ENCODE results near the gene LRP1B.

LRP1B gene

GRCh38 chr2:141455877-141456276 lies 674.9 kb downstream of the LRP1B start:
- H3K27me3 ChIP-seq (ENCODE audit: control insufficient read depth, low read length): no peaks in the 10 kb centered on the region
- no peaks in the 10 kb centered on the region for H3K4me1 ChIP-seq (ENCODE audit: control insufficient read depth, low read length)
- no peaks in the 10 kb centered on the region for H4K20me1 ChIP-seq (ENCODE audit: control insufficient read depth, insufficient read depth, low read depth, low read length)
- H3K4me2 ChIP-seq (ENCODE audit: low read length): no peak overlapping the region
- no peaks in the 10 kb centered on the region for H3K79me2 ChIP-seq (ENCODE audit: control insufficient read depth, low read length)
- H3K36me3 ChIP-seq (ENCODE audit: control insufficient read depth, low read length): no peaks in the 10 kb centered on the region
- H3K27ac ChIP-seq (ENCODE audit: low read depth, low read length): no peak overlapping the region
- H3K9me2 ChIP-seq (replicated peaks; ENCODE audit: control insufficient read depth, low read length): no peaks in the 10 kb centered on the region
- H3K4me3 ChIP-seq (ENCODE audit: low read length): no peak overlapping the region
- no peak for TF ChIP-seq EZH2phosphoT487 (IDR thresholded peaks at IDR 0.05; ENCODE audit: borderline replicate concordance, low read length)
- TF ChIP-seq CTCF (IDR thresholded peaks at IDR 0.05; ENCODE audit: low read depth, low read length, poor library complexity, severe bottlenecking): no peak
- no peaks in the 10 kb centered on the region for H3K9me3 ChIP-seq (ENCODE audit: control insufficient read depth, insufficient read depth, low read length)
- H3F3A ChIP-seq (ENCODE audit: control insufficient read depth, insufficient read depth): no peaks in the 10 kb centered on the region

GRCh38 chr2:141455211-141455826 lies 675.5 kb downstream of the LRP1B start:
- Histone ChIP-seq H3F3A (ENCODE audit: control insufficient read depth, insufficient read depth) (no peaks in the 10 kb centered on the region), H3K9me3 (ENCODE audit: control insufficient read depth, insufficient read depth, low read length) (no peaks in the 10 kb centered on the region), H3K4me1 (ENCODE audit: control insufficient read depth, low read length) (no peaks in the 10 kb centered on the region), H3K36me3 (ENCODE audit: control insufficient read depth, low read length) (no peaks in the 10 kb centered on the region), H3K4me3 (ENCODE audit: low read length) (no peak overlapping the region), H3K9me2 (replicated peaks; ENCODE audit: control insufficient read depth, low read length) (no peaks in the 10 kb centered on the region), H3K27me3 (ENCODE audit: control insufficient read depth, low read length) (no peaks in the 10 kb centered on the region), H3K27ac (ENCODE audit: low read depth, low read length) (no peak overlapping the region), H3K4me2 (ENCODE audit: low read length) (no peak overlapping the region), H4K20me1 (ENCODE audit: control insufficient read depth, insufficient read depth, low read depth, low read length) (no peaks in the 10 kb centered on the region), H3K79me2 (ENCODE audit: control insufficient read depth, low read length) (no peaks in the 10 kb centered on the region)
- TF ChIP-seq CTCF (IDR thresholded peaks at IDR 0.05; ENCODE audit: low read depth, low read length, poor library complexity, severe bottlenecking) (no peak), EZH2phosphoT487 (IDR thresholded peaks at IDR 0.05; ENCODE audit: borderline replicate concordance, low read length) (no peak)

- H3K4me1 ChIP-seq (ENCODE audit: control insufficient read depth, low read length): no peaks in the 10 kb centered on the region
- TF ChIP-seq CTCF (IDR thresholded peaks at IDR 0.05; ENCODE audit: low read depth, low read length, poor library complexity, severe bottlenecking) (no peak), EZH2phosphoT487 (IDR thresholded peaks at IDR 0.05; ENCODE audit: borderline replicate concordance, low read length) (no peak)
- H3K79me2 ChIP-seq (ENCODE audit: control insufficient read depth, low read length): no peaks in the 10 kb centered on the region
- no peaks in the 10 kb centered on the region for H3K27me3 ChIP-seq (ENCODE audit: control insufficient read depth, low read length)
- H3K4me3 ChIP-seq (ENCODE audit: low read length): no peak overlapping the region
- H3K9me3 ChIP-seq (ENCODE audit: control insufficient read depth, insufficient read depth, low read length): no peaks in the 10 kb centered on the region; the same call in 1 of the 2 replicates
- no peak overlapping the region for H3K27ac ChIP-seq (ENCODE audit: low read depth, low read length)
- no peaks in the 10 kb centered on the region for H3K36me3 ChIP-seq (ENCODE audit: control insufficient read depth, low read length)
- H4K20me1 ChIP-seq (ENCODE audit: control insufficient read depth, insufficient read depth, low read depth, low read length): no peaks in the 10 kb centered on the region
- H3K9me2 ChIP-seq (replicated peaks; ENCODE audit: control insufficient read depth, low read length): no peaks in the 10 kb centered on the region
- H3F3A ChIP-seq (ENCODE audit: control insufficient read depth, insufficient read depth): no peaks in the 10 kb centered on the region
- no peak overlapping the region for H3K4me2 ChIP-seq (ENCODE audit: low read length)
Measured at GRCh38 chr2:141440072-141440635, 690.7 kb downstream of the LRP1B start.
